GM15510 (cell line): ENCODE results near the gene TRAF7.

ENCODE experiments used
- POLR2A ChIP-seq: IDR thresholded peaks from 3 replicates; pipeline ENCODE4 v1.6.1; 2011; ENCODE audit warnings: borderline replicate concordance; ENCODE audit not compliant: insufficient read length; ENCODE audit errors: extremely low read depth

The TRAF7 gene

GRCh38 chr16:2177101-2177500, 21.5 kb downstream of the TRAF7 start:
- no peak for TF ChIP-seq POLR2A

- TF ChIP-seq POLR2A = no peak
These were observed 22.0 kb downstream of the TRAF7 start for GRCh38 chr16:2177561-2177960.

- TF ChIP-seq POLR2A = no peak
These were observed 22.9 kb downstream of the TRAF7 start for GRCh38 chr16:2178321-2179106.

- no peak for TF ChIP-seq POLR2A
These were observed 23.5 kb downstream of the TRAF7 start for GRCh38 chr16:2179107-2179501.

- TF ChIP-seq POLR2A = no peak
These were observed 24.0 kb downstream of the TRAF7 start for GRCh38 chr16:2179576-2179975.

- no peak for TF ChIP-seq POLR2A
These were observed 24.9 kb downstream of the TRAF7 start for GRCh38 chr16:2180461-2180860.

GRCh38 chr16:2180962-2181923, 25.7 kb downstream of the TRAF7 start:
- TF ChIP-seq POLR2A = no peak

GRCh38 chr16:2181952-2182351, 26.4 kb downstream of the TRAF7 start:
- TF ChIP-seq POLR2A = no peak

- no peak for TF ChIP-seq POLR2A
These were observed 28.1 kb downstream of the TRAF7 start for GRCh38 chr16:2183671-2184070.

- TF ChIP-seq POLR2A = no peak
These were observed 28.8 kb downstream of the TRAF7 start for GRCh38 chr16:2184346-2184745.

- no peak for TF ChIP-seq POLR2A
These were observed 29.4 kb downstream of the TRAF7 start for GRCh38 chr16:2184962-2185361.

- no peak for TF ChIP-seq POLR2A
These were observed 30.5 kb downstream of the TRAF7 start for GRCh38 chr16:2186064-2186463.

GRCh38 chr16:2186505-2186904, 30.9 kb downstream of the TRAF7 start:
- no peak for TF ChIP-seq POLR2A

- no peak for TF ChIP-seq POLR2A
These were observed 31.6 kb downstream of the TRAF7 start for GRCh38 chr16:2187212-2187611.

GRCh38 chr16:2188395-2188794, 32.8 kb downstream of the TRAF7 start:
- TF ChIP-seq POLR2A = no peak
